ENCODE measurements around the gene PRICKLE1.

DNA sequence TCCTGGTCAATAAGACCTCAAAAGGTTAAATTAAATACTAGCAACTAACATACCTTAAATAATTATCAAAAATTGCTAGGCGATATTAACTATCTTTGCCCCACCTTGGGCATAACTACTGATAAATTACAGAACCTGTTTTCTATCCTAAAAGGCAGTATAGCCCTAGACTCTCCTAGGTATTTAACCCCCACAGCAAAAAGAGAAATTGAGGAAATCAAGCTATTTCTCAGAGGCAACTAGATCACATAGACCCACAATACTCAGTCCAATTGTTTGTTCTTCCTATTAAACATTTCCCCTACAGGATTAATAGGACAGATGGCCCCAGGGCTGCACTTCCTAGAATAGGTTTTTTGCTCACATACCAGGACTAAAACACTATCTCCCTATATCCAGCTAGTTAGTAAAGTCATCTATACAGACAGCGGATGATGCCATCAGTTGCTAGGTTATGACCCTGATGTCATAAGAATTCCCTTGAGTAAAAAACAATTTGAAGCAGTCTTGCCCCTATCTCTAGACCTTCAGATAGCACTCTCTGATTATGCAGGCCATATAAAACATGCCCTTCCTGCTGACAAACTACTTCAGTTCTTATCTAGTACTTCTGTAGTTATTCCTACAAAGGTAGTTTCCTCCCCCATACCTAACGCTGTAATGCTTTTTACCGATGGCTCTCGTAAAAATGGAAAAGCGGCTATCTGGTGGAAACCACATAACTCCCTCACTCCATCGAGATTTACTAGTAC lies 145.2 kb downstream of the PRICKLE1 start:
- TF ChIP-seq, protein P1, sequence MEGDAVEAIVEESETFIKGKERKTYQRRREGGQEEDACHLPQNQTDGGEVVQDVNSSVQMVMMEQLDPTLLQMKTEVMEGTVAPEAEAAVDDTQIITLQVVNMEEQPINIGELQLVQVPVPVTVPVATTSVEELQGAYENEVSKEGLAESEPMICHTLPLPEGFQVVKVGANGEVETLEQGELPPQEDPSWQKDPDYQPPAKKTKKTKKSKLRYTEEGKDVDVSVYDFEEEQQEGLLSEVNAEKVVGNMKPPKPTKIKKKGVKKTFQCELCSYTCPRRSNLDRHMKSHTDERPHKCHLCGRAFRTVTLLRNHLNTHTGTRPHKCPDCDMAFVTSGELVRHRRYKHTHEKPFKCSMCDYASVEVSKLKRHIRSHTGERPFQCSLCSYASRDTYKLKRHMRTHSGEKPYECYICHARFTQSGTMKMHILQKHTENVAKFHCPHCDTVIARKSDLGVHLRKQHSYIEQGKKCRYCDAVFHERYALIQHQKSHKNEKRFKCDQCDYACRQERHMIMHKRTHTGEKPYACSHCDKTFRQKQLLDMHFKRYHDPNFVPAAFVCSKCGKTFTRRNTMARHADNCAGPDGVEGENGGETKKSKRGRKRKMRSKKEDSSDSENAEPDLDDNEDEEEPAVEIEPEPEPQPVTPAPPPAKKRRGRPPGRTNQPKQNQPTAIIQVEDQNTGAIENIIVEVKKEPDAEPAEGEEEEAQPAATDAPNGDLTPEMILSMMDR (IDR thresholded peaks at IDR 0.05; ENCODE audit: low read length), result no peak
- TF ChIP-seq EZH2 (IDR thresholded peaks at IDR 0.05; ENCODE audit: borderline replicate concordance, low read length), result no peak

Measured in OCI-LY1 (cell line).